Type B pancreatic cell (in vitro differentiated cells): Measurements from ENCODE around the gene ZCCHC24. TPM values are rescaled to one million over a fixed set of nuclear protein-coding genes. Genes with fewer than 3 reads are reported as not detected.

ENCODE experiments used
- DNase-seq: peaks from one replicate; pipeline ENCODE4 v3.0.0; 2021; ENCODE audit warnings: mixed read lengths; ENCODE audit not compliant: unreplicated experiment; ENCODE audit errors: extremely low spot score
- H3K27ac Mint-ChIP-seq: 2 replicates; pipeline ENCODE4 v1.8.0; 2021; ENCODE audit warnings: mild to moderate bottlenecking, mixed read lengths
- H3K27me3 Mint-ChIP-seq: 2 replicates; pipeline ENCODE4 v1.8.0; 2021; ENCODE audit warnings: mixed read lengths
- H3K36me3 Mint-ChIP-seq: 2 replicates; pipeline ENCODE4 v1.8.0; 2021; ENCODE audit warnings: mixed read lengths
- H3K4me1 Mint-ChIP-seq: one replicate; pipeline ENCODE4 v1.8.0; 2021; ENCODE audit warnings: mixed read lengths; ENCODE audit not compliant: unreplicated experiment
- H3K4me3 Mint-ChIP-seq: 2 replicates; pipeline ENCODE4 v1.8.0; 2021; ENCODE audit warnings: mild to moderate bottlenecking, mixed read lengths
- H3K9me3 Mint-ChIP-seq: 2 replicates; pipeline ENCODE4 v1.8.0; 2021; ENCODE audit warnings: mixed read lengths
- CTCF ChIP-seq: fragments of 200-600 bp; sonication (generic); conservative IDR thresholded peaks from 2 replicates; pipeline ENCODE4 v1.5.0; 2021; ENCODE audit warnings: antibody characterized with exemption, mild to moderate bottlenecking
- total RNA-seq: library from RNA; stranded (reverse); gene quantifications from 2 replicates; pipeline ENCODE4 v1.2.1, GENCODE V29; 2021; ENCODE audit warnings: low replicate concordance

The ZCCHC24 gene
- total RNA-seq, 1 donor from 2014 or later = 29.1 TPM

- Mint-ChIP-seq H3K9me3 (no peaks in the 10 kb centered on the region), H3K4me3 (no peak overlapping the region), H3K27ac (no peak overlapping the region), H3K36me3 (no peaks in the 10 kb centered on the region), H3K4me1 (peaks cover 10% of the 10 kb centered on the region), H3K27me3 (peaks cover 4% of the 10 kb centered on the region)
- DNase-seq = no peak
- no peak for TF ChIP-seq CTCF
Observed at GRCh38 chr10:79465341-79465740, 19.9 kb upstream of the ZCCHC24 start.

- Mint-ChIP-seq H3K36me3 (no peaks in the 10 kb centered on the region), H3K9me3 (no peaks in the 10 kb centered on the region), H3K4me3 (no peak overlapping the region), H3K27ac (no peak overlapping the region), H3K27me3 (peaks cover 5% of the 10 kb centered on the region), H3K4me1 (peaks cover 10% of the 10 kb centered on the region)
- DNase-seq = no peak
- TF ChIP-seq CTCF = no peak
Observed at GRCh38 chr10:79463578-79464496, 18.4 kb upstream of the ZCCHC24 start.

GRCh38 chr10:79460687-79461086 is 15.3 kb upstream of the ZCCHC24 start:
- no peak overlapping the region for H3K4me3 Mint-ChIP-seq
- no peaks in the 10 kb centered on the region for H3K9me3 Mint-ChIP-seq
- H3K36me3 Mint-ChIP-seq = no peaks in the 10 kb centered on the region
- TF ChIP-seq CTCF = no peak
- DNase-seq = no peak
- peaks cover 7% of the 10 kb centered on the region for H3K27me3 Mint-ChIP-seq
- H3K27ac Mint-ChIP-seq = no peak overlapping the region
- peaks cover 5% of the 10 kb centered on the region for H3K4me1 Mint-ChIP-seq

- TF ChIP-seq CTCF = no peak
- H3K9me3 Mint-ChIP-seq = no peaks in the 10 kb centered on the region
- no peaks in the 10 kb centered on the region for H3K4me1 Mint-ChIP-seq
- DNase-seq = no peak
- H3K4me3 Mint-ChIP-seq = no peak overlapping the region
- H3K27me3 Mint-ChIP-seq = peaks cover 7% of the 10 kb centered on the region
- no peaks in the 10 kb centered on the region for H3K36me3 Mint-ChIP-seq
- H3K27ac Mint-ChIP-seq = no peak overlapping the region
Observed at GRCh38 chr10:79459243-79459642, 13.8 kb upstream of the ZCCHC24 start.

- Mint-ChIP-seq H3K4me3 (no peak overlapping the region), H3K4me1 (no peaks in the 10 kb centered on the region), H3K27ac (no peak overlapping the region), H3K36me3 (no peaks in the 10 kb centered on the region), H3K27me3 (peaks cover 7% of the 10 kb centered on the region), H3K9me3 (no peaks in the 10 kb centered on the region)
- no peak for DNase-seq
- TF ChIP-seq CTCF = no peak
Observed at GRCh38 chr10:79458483-79458882, 13.1 kb upstream of the ZCCHC24 start.
